Neuronal stem cell (in vitro differentiated cells): ENCODE measurements around the gene NME7.
"Not testable (repeated sequence)": the region's sequence is repeated elsewhere in the genome, so short reads cannot be mapped to it uniquely, and the experiment has no call there.

Experiments used
- DNase-seq: peaks from one replicate; pipeline ENCODE4 v3.0.0-alpha.2; 2013; ENCODE audit warnings: low spot score
- H2AFZ ChIP-seq: one replicate; pipeline ENCODE4 v1.6.1; 2013; ENCODE audit warnings: mild to moderate bottlenecking, low read length, inconsistent platforms
- H2AK5ac ChIP-seq: 2 replicates; pipeline ENCODE4 v1.6.1; 2013; ENCODE audit warnings: low read depth, mild to moderate bottlenecking, inconsistent platforms, low read length, moderate library complexity, mixed read lengths
- H2BK120ac ChIP-seq: 2 replicates; pipeline ENCODE4 v1.6.1; 2013; ENCODE audit warnings: low read depth, mild to moderate bottlenecking, inconsistent platforms, low read length, moderate library complexity, mixed read lengths
- H2BK12ac ChIP-seq: one replicate; pipeline ENCODE4 v1.6.1; 2013; ENCODE audit warnings: low read length, inconsistent platforms
- H2BK15ac ChIP-seq: 2 replicates; pipeline ENCODE4 v1.6.1; 2013; ENCODE audit warnings: mild to moderate bottlenecking, low read length, inconsistent platforms, mixed read lengths
- H2BK5ac ChIP-seq: one replicate; pipeline ENCODE4 v1.6.1; 2013; ENCODE audit warnings: inconsistent platforms, mild to moderate bottlenecking, low read length, moderate library complexity
- H3K14ac ChIP-seq: one replicate; pipeline ENCODE4 v1.6.1; 2013; ENCODE audit warnings: low read length, inconsistent platforms
- H3K18ac ChIP-seq: 2 replicates; pipeline ENCODE4 v1.6.1; 2013; ENCODE audit warnings: low read length, inconsistent platforms
- H3K23ac ChIP-seq: 2 replicates; pipeline ENCODE4 v1.6.1; 2013; ENCODE audit warnings: low read depth, mild to moderate bottlenecking, mixed read lengths, low read length, inconsistent platforms; ENCODE audit not compliant: poor library complexity
- H3K27ac ChIP-seq: replicated peaks from 3 replicates; pipeline ENCODE4 v1.5.1; 2013; ENCODE audit warnings: low read length, inconsistent platforms
- H3K27me3 ChIP-seq, 3 experiments: 2 replicates each; pipeline ENCODE4 v1.6.1; 2013; ENCODE audit warnings: low read length in 3 of 3, mild to moderate bottlenecking in 2 of 3, inconsistent platforms in 1 of 3, low read depth in 1 of 3, mixed read lengths in 1 of 3, moderate library complexity in 1 of 3; ENCODE audit not compliant: control insufficient read depth in 3 of 3, insufficient read depth in 3 of 3
- H3K36me3 ChIP-seq, 2 donors: replicated peaks in 1 of 2; 2 replicates each; pipeline ENCODE4 v1.6.1; 2013; ENCODE audit warnings: low read length in 2 of 2; ENCODE audit not compliant: control insufficient read depth in 2 of 2, insufficient read depth in 2 of 2
- H3K4ac ChIP-seq: 2 replicates; pipeline ENCODE4 v1.6.1; 2013; ENCODE audit warnings: inconsistent platforms, mild to moderate bottlenecking, low read length, moderate library complexity
- H3K4me1 ChIP-seq, 2 donors: 1 replicate in 1 of 2; 2 replicates in 1 of 2; pipeline ENCODE4 v1.6.1; 2013; ENCODE audit warnings: low read length in 2 of 2, low read depth in 1 of 2; ENCODE audit not compliant: control insufficient read depth in 2 of 2, insufficient read depth in 1 of 2
- H3K4me2 ChIP-seq: one replicate; pipeline ENCODE4 v1.6.1; 2013; ENCODE audit warnings: mild to moderate bottlenecking, low read length, inconsistent platforms; ENCODE audit not compliant: insufficient read depth, poor library complexity, severe bottlenecking
- H3K4me3 ChIP-seq, 2 donors: 2 replicates each; pipeline ENCODE4 v1.5.1; 2013; ENCODE audit warnings: low read length in 2 of 2, mild to moderate bottlenecking in 2 of 2, inconsistent platforms in 1 of 2, moderate library complexity in 1 of 2
- H3K79me1 ChIP-seq: one replicate; pipeline ENCODE4 v1.6.1; 2013; ENCODE audit warnings: low read depth, mild to moderate bottlenecking, inconsistent platforms, low read length, moderate library complexity
- H3K9ac ChIP-seq: one replicate; pipeline ENCODE4 v1.6.1; 2013; ENCODE audit warnings: mild to moderate bottlenecking, low read depth, low read length, inconsistent platforms; ENCODE audit not compliant: poor library complexity
- H3K9me3 ChIP-seq, 2 donors: replicated peaks in 1 of 2; 2 replicates each; pipeline versions ENCODE3 to v1.6.1; 2013; ENCODE audit warnings: low read length in 2 of 2, mild to moderate bottlenecking in 2 of 2, inconsistent platforms in 1 of 2, low read depth in 1 of 2, mixed read lengths in 1 of 2, moderate library complexity in 1 of 2; ENCODE audit not compliant: control insufficient read depth in 2 of 2, insufficient read depth in 1 of 2
- H4K8ac ChIP-seq: one replicate; pipeline ENCODE4 v1.6.1; 2013; ENCODE audit warnings: low read depth, mild to moderate bottlenecking, inconsistent platforms, low read length, moderate library complexity
- H4K91ac ChIP-seq: one replicate; pipeline ENCODE4 v1.6.1; 2013; ENCODE audit warnings: low read length, low read depth, mild to moderate bottlenecking, inconsistent platforms; ENCODE audit not compliant: poor library complexity
- WGBS, 2 donors: extraction: QIAGEN DNeasy Blood & Tissue Kit; methylation state at CpG; one replicate each; pipeline ENCODE4 v1.1.7; 2013; ENCODE audit warnings: missing lambda C conversion rate in 2 of 2, mixed read lengths in 1 of 2; ENCODE audit not compliant: insufficient read length in 2 of 2, insufficient replicate concordance in 1 of 2; ENCODE audit errors: extremely low coverage in 2 of 2; 5-methylcytosine and 5-hydroxymethylcytosine counted together

Gene NME7

GRCh38 chr1:169345511-169345910 is 22.1 kb downstream of the NME7 start:
- H2AFZ ChIP-seq: no peak overlapping the region
- WGBS, 2 donors: no CpG with 5 or more reads among the region's 1 CpG

GRCh38 chr1:169342096-169342495 is 25.5 kb downstream of the NME7 start:
- H3K9ac ChIP-seq, H3K23ac ChIP-seq, H2BK15ac ChIP-seq, H3K4ac ChIP-seq, H3K4me2 ChIP-seq, H2BK5ac ChIP-seq, H3K27me3 ChIP-seq, H2AK5ac ChIP-seq, DNase-seq, H2AFZ ChIP-seq, H2BK120ac ChIP-seq, H4K91ac ChIP-seq, H3K36me3 ChIP-seq, H3K4me3 ChIP-seq, H3K18ac ChIP-seq, H3K9me3 ChIP-seq, H4K8ac ChIP-seq, H3K79me1 ChIP-seq, H3K14ac ChIP-seq, H3K27ac ChIP-seq, H2BK12ac ChIP-seq, H3K4me1 ChIP-seq: not testable (repeated sequence)
- WGBS, 2 donors: no CpG with 5 or more reads among the region's 3 CpGs

More at GRCh38 chr1:169345511-169345910, 22.1 kb downstream of the NME7 start:
- no peak for DNase-seq
- Histone ChIP-seq H2BK12ac (no peak overlapping the region), H2AK5ac (no peak overlapping the region), H3K36me3 (no peaks in the 10 kb centered on the region), H2BK5ac (no peak overlapping the region), H3K79me1 (no peaks in the 10 kb centered on the region), H3K27ac (no peak overlapping the region), H3K18ac (no peak overlapping the region), H3K14ac (no peak overlapping the region), H3K9ac (no peak overlapping the region), H3K23ac (no peak overlapping the region), H3K9me3 (peaks cover 3 to 4% of the 10 kb centered on the region in 2 donors), H2BK120ac (no peak overlapping the region), H3K4ac (no peak overlapping the region), H4K91ac (no peak overlapping the region), H3K4me1 (no peaks in the 10 kb centered on the region), H2BK15ac (no peak overlapping the region), H4K8ac (no peak overlapping the region), H3K4me3 (no peak overlapping the region), H3K4me2 (no peak overlapping the region), H3K27me3 (no peaks in the 10 kb centered on the region)

GRCh38 chr1:169340882-169341281 is 26.7 kb downstream of the NME7 start:
- DNase-seq: no peak
- Histone ChIP-seq H3K36me3 (no peaks in the 10 kb centered on the region), H3K14ac (no peak overlapping the region), H3K4me2 (no peak overlapping the region), H2BK5ac (no peak overlapping the region), H4K8ac (no peak overlapping the region), H3K23ac (no peak overlapping the region), H3K79me1 (no peaks in the 10 kb centered on the region), H3K27ac (no peak overlapping the region), H3K18ac (no peak overlapping the region), H3K4ac (no peak overlapping the region), H2BK15ac (no peak overlapping the region), H3K9ac (no peak overlapping the region), H3K4me3 (no peak overlapping the region), H3K4me1 (no peaks in the 10 kb centered on the region), H2BK12ac (no peak overlapping the region), H3K27me3 (no peaks in the 10 kb centered on the region), H3K9me3 (peaks cover 3 to 4% of the 10 kb centered on the region in 2 donors), H2AK5ac (no peak overlapping the region), H2AFZ (no peak overlapping the region), H4K91ac (no peak overlapping the region), H2BK120ac (no peak overlapping the region)
- no CpG with 5 or more reads among the region's 5 CpGs for WGBS, 2 donors

DNA sequence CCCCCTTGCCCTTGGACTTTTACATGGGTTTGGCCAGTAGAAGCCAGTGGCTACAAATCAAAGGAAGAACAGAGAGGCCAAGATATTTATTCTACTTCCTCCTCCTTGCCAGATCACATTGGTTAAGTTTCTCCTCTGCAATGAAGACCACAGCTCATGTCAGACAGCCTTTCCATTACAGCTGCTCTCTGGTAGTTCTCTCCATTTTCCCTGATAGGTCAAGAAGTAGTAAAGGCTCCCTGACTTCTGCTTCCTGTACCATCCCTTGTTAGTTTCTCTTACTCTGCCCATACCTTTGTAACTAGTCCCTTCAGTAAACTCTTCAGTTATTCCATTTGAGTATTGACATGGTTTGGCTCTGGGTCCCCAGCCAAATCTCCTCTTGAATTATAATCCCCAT is 27.8 kb downstream of the NME7 start:
- no peak overlapping the region for H2AK5ac ChIP-seq
- no peak overlapping the region for H3K4ac ChIP-seq
- no peak overlapping the region for H3K18ac ChIP-seq
- peaks cover 0 to 3% of the 10 kb centered on the region in 2 donors for H3K36me3 ChIP-seq
- no peaks in the 10 kb centered on the region for H3K79me1 ChIP-seq
- H3K4me2 ChIP-seq: no peak overlapping the region
- H2BK15ac ChIP-seq: no peak overlapping the region
- peaks cover 3 to 4% of the 10 kb centered on the region in 2 donors for H3K9me3 ChIP-seq
- no peak overlapping the region for H3K4me3 ChIP-seq
- no peak overlapping the region for H3K9ac ChIP-seq
- no peak overlapping the region for H3K23ac ChIP-seq
- no peaks in the 10 kb centered on the region for H3K4me1 ChIP-seq
- H3K14ac ChIP-seq: no peak overlapping the region
- no peak for DNase-seq
- H2BK120ac ChIP-seq: no peak overlapping the region
- H4K8ac ChIP-seq: no peak overlapping the region
- H3K27me3 ChIP-seq: no peaks in the 10 kb centered on the region
- no peak overlapping the region for H3K27ac ChIP-seq
- no peak overlapping the region for H2BK5ac ChIP-seq
- H4K91ac ChIP-seq: no peak overlapping the region
- H2BK12ac ChIP-seq: no peak overlapping the region
- no peak overlapping the region for H2AFZ ChIP-seq
